Measurements from ENCODE around the gene MCEMP1.

- no peak for TF ChIP-seq CTCF (IDR thresholded peaks at IDR 0.05; ENCODE audit: low read depth, low read length)
- no peak for TF ChIP-seq POLR2A (IDR thresholded peaks at IDR 0.05; ENCODE audit: extremely low read depth, insufficient read length)
- no peak for TF ChIP-seq MYC (IDR thresholded peaks at IDR 0.05; ENCODE audit: low read depth, low read length)
These were observed 15.7 kb downstream of the MCEMP1 start for GRCh38 chr19:7692417-7693088.

All from NB4 (cell line).